HEK293T (cell line): Measurements from ENCODE around the gene TJP1.

ENCODE experiments used
- ARNT ChIP-seq: fragments of 450-650 bp; IDR thresholded peaks from 2 replicates; pipeline ENCODE4 v1.6.1; 2017; ENCODE audit warnings: mild to moderate bottlenecking
- BHLHE40 ChIP-seq: fragments of 450-650 bp; IDR thresholded peaks from 2 replicates; pipeline ENCODE4 v1.6.1; 2016; ENCODE audit warnings: mild to moderate bottlenecking, moderate library complexity, borderline replicate concordance
- ELF4 ChIP-seq: fragments of 450-650 bp; IDR thresholded peaks from 2 replicates; pipeline ENCODE4 v1.6.1; 2017; ENCODE audit warnings: antibody characterized with exemption
- FOXA1 ChIP-seq: fragments of 450-650 bp; IDR thresholded peaks from 2 replicates; pipeline ENCODE4 v1.6.1; 2016; ENCODE audit warnings: mild to moderate bottlenecking
- FOXK2 ChIP-seq: fragments of 450-650 bp; IDR thresholded peaks from 2 replicates; pipeline ENCODE4 v1.6.1; 2016; ENCODE audit warnings: mild to moderate bottlenecking
- NFRKB ChIP-seq: fragments of 450-650 bp; IDR thresholded peaks from 2 replicates; pipeline ENCODE4 v1.6.1; 2016; ENCODE audit warnings: mild to moderate bottlenecking, moderate library complexity
- PKNOX1 ChIP-seq: fragments of 450-650 bp; IDR thresholded peaks from 2 replicates; pipeline ENCODE4 v1.6.1; 2016
- SP1 ChIP-seq: fragments of 450-650 bp; IDR thresholded peaks from 2 replicates; pipeline ENCODE4 v1.6.1; 2017

GRCh38 chr15:29652595-29652994 lies 169.7 kb downstream of the TJP1 start:
- TF ChIP-seq ELF4 (no peak), ARNT (no peak), FOXA1 (no peak), BHLHE40 (no peak), PKNOX1 (no peak), NFRKB (no peak), SP1 (no peak), FOXK2 (no peak)
